HG02885 (cell line): ENCODE measurements around the gene CWC27.

Experiments
- ATAC-seq: cut with Tn5 transposase; IDR thresholded peaks from one replicate; pipeline ENCODE4 v1.9.1; 2021; ENCODE audit warnings: mild to moderate bottlenecking; ENCODE audit not compliant: unreplicated experiment, poor library complexity

Gene CWC27

GRCh38 chr5:64768358-64769312 lies at the start of gene CWC27, which contains the start of gene SREK1IP1:
CWC27 (plus strand) TSS chr5:64768930; CDS start chr5:64769147, 217 bp downstream.
SREK1IP1 (minus strand) TSS chr5:64768691; CDS start chr5:64768517, 174 bp downstream.
- ATAC-seq = peak; percentile 92

GRCh38 chr5:64722588-64722987 lies 46.1 kb upstream of the CWC27 start:
- no peak for ATAC-seq

- ATAC-seq = no peak
These were observed 41.6 kb upstream of the CWC27 start for GRCh38 chr5:64727150-64727549.

- no peak for ATAC-seq
These were observed 26.3 kb upstream of the CWC27 start for GRCh38 chr5:64742411-64742810.

- ATAC-seq = no peak
These were observed 25.9 kb upstream of the CWC27 start for GRCh38 chr5:64742821-64743220.

GRCh38 chr5:64744914-64745313 lies 23.8 kb upstream of the CWC27 start:
- no peak for ATAC-seq

GRCh38 chr5:64746446-64746845 lies 22.3 kb upstream of the CWC27 start:
- ATAC-seq = no peak

- ATAC-seq = no peak
These were observed 19.3 kb upstream of the CWC27 start for GRCh38 chr5:64749385-64749784.

- ATAC-seq = no peak
These were observed 14.7 kb upstream of the CWC27 start for GRCh38 chr5:64754066-64754465.

- no peak for ATAC-seq
These were observed 9.8 kb upstream of the CWC27 start for GRCh38 chr5:64758901-64759300.

- ATAC-seq = no peak
These were observed 8.6 kb upstream of the CWC27 start for GRCh38 chr5:64759960-64760660.

GRCh38 chr5:64763948-64764503 lies 4.7 kb upstream of the CWC27 start:
- no peak for ATAC-seq

- no peak for ATAC-seq
These were observed 2.8 kb upstream of the CWC27 start for GRCh38 chr5:64765804-64766504.

GRCh38 chr5:64766941-64767340 lies 1.8 kb upstream of the CWC27 start:
- no peak for ATAC-seq

- ATAC-seq = peak; percentile 10
These were observed 772 bp upstream of the CWC27 start for GRCh38 chr5:64767959-64768357.

GRCh38 chr5:64769855-64770254 lies 1.1 kb downstream of the CWC27 start:
- ATAC-seq = no peak

GRCh38 chr5:64771736-64772135 lies 3.0 kb downstream of the CWC27 start:
- ATAC-seq = no peak

GRCh38 chr5:64773533-64773932 lies 4.8 kb downstream of the CWC27 start:
- ATAC-seq = peak; percentile 70

- no peak for ATAC-seq
These were observed 6.6 kb downstream of the CWC27 start for GRCh38 chr5:64775291-64775690.

- ATAC-seq = peak; percentile 87
These were observed 15.8 kb downstream of the CWC27 start for GRCh38 chr5:64784451-64785025.
